GM18870 (cell line): ENCODE measurements around the gene ELL.

Experiments used
- ATAC-seq: cut with Tn5 transposase; IDR thresholded peaks from one replicate; pipeline ENCODE4 v1.9.1; 2021; ENCODE audit warnings: moderate library complexity; ENCODE audit not compliant: unreplicated experiment

ELL gene

GRCh38 chr19:18490728-18491127, 31.1 kb downstream of the ELL start:
- ATAC-seq = no peak

GRCh38 chr19:18489627-18490184, 32.2 kb downstream of the ELL start:
- no peak for ATAC-seq

- no peak for ATAC-seq
Measured at GRCh38 chr19:18488838-18489626, 32.8 kb downstream of the ELL start.

- ATAC-seq = no peak
Measured at GRCh38 chr19:18488403-18488723, 33.5 kb downstream of the ELL start.

GRCh38 chr19:18487576-18488402, 34.1 kb downstream of the ELL start:
- ATAC-seq = no peak

- no peak for ATAC-seq
Measured at GRCh38 chr19:18486746-18487145, 35.1 kb downstream of the ELL start.

GRCh38 chr19:18484992-18485391, 36.9 kb downstream of the ELL start:
- no peak for ATAC-seq

- no peak for ATAC-seq
Measured at GRCh38 chr19:18483119-18483890, 38.6 kb downstream of the ELL start.

GRCh38 chr19:18481505-18482222, 40.2 kb downstream of the ELL start:
- no peak for ATAC-seq

GRCh38 chr19:18480006-18480691, 41.7 kb downstream of the ELL start:
- no peak for ATAC-seq

- no peak for ATAC-seq
Measured at GRCh38 chr19:18478545-18479311, 43.1 kb downstream of the ELL start.

GRCh38 chr19:18477974-18478373, 43.9 kb downstream of the ELL start:
- no peak for ATAC-seq

- no peak for ATAC-seq
Measured at GRCh38 chr19:18477042-18477779, 44.7 kb downstream of the ELL start.

- ATAC-seq = no peak
Measured at GRCh38 chr19:18476507-18477041, 45.3 kb downstream of the ELL start.

- ATAC-seq = no peak
Measured at GRCh38 chr19:18475762-18476331, 46.0 kb downstream of the ELL start.

GRCh38 chr19:18475004-18475453, 46.8 kb downstream of the ELL start:
- no peak for ATAC-seq

- no peak for ATAC-seq
Measured at GRCh38 chr19:18474366-18474887, 47.4 kb downstream of the ELL start.

- no peak for ATAC-seq
Measured at GRCh38 chr19:18473706-18474087, 48.2 kb downstream of the ELL start.
